ENCODE results near the gene ARHGAP26. TPM values are rescaled to one million over a fixed set of nuclear protein-coding genes. Genes with fewer than 3 reads are reported as not detected.

ARHGAP26 gene
- total and polyA plus RNA-seq, 5 donors from 2014 or later, result 2.8 to 40.5 (median 5.4) TPM

DNA sequence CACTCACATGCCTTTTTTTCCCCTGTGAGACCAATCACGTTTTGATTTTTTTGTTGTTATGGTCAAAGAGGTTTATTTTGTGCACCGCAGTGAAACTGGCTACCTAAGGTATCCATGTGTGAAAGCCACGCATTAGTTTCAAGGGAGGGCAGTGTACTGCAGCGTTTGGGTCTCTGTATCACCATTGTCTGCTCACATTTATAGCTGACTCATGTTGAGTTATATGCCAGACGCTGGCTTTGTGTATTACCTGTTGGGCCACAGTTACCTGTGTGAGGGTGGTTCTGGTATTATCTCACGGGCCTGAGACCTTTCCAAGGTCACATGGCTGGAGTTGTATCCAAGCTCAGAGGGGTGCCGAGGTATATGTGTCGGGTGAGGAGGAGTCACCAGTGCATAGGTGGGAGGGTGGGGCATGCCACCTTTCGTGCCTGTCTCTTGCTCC lies 75.8 kb downstream of the ARHGAP26 start:
- Histone ChIP-seq H3K36me3 (ENCODE audit: control insufficient read depth, insufficient read depth, low read length) (no peaks in the 10 kb centered on the region), H3K27me3 (ENCODE audit: control insufficient read depth, insufficient read depth, low read length) (no peaks in the 10 kb centered on the region), H3K4me1 (ENCODE audit: control insufficient read depth, insufficient read depth, low read length, poor library complexity, severe bottlenecking) (no peaks in the 10 kb centered on the region), H3K9me3 (ENCODE audit: control insufficient read depth in 2 of 2, low read length in 2 of 2) (no peaks in the 10 kb centered on the region), H3K4me3 (ENCODE audit: low read depth, low read length) (no peak overlapping the region), H3K27ac (ENCODE audit: insufficient read depth, low read length, poor library complexity, severe bottlenecking) (no peak overlapping the region)
- no peaks in the 10 kb centered on the region for H3K27me3 Mint-ChIP-seq
- peak overlapping the region in 1 of 3 donors; percentile 85 for H3K27ac Mint-ChIP-seq
- peaks cover 0 to 1% (median 0%) of the 10 kb centered on the region in 7 donors for H3K9me3 Mint-ChIP-seq
- ATAC-seq (ENCODE audit: low read depth in 2 of 2) (no peak), DNase-seq (no peak)
- H3K4me1 Mint-ChIP-seq, result peaks cover 0 to 33% (median 14%) of the 10 kb centered on the region in 4 donors
- no peaks in the 10 kb centered on the region for H3K36me3 Mint-ChIP-seq
- H3K4me3 Mint-ChIP-seq, result no peak overlapping the region

DNA sequence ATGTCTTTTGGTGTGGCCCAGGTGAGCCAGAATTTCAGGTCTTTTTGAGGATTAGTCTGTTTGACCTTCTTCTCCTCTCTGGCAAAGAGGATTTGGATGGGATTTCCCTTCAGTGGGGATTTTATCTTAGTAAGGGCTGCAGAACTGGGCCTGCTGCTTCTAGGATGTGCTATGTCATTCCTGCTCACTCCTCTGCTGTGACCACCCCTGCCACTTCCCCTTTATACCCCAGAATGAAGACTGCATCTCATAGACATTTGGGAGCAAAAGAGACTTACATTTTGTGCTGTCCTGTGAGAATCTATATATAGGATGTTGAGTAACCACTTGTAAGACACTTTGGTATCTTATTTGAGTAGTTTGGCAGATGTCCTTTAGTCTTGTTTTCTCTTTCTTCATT lies 76.2 kb downstream of the ARHGAP26 start:
- H3K9me3 Mint-ChIP-seq, result peaks cover 0 to 1% (median 0%) of the 10 kb centered on the region in 7 donors
- no peak for ATAC-seq (ENCODE audit: low read depth in 2 of 2)
- DNase-seq, result no peak
- H3K27me3 ChIP-seq (ENCODE audit: control insufficient read depth, insufficient read depth, low read length), result no peaks in the 10 kb centered on the region
- no peaks in the 10 kb centered on the region for H3K4me1 ChIP-seq (ENCODE audit: control insufficient read depth, insufficient read depth, low read length, poor library complexity, severe bottlenecking)
- H3K4me1 Mint-ChIP-seq, result peaks cover 0 to 33% (median 14%) of the 10 kb centered on the region in 4 donors
- H3K9me3 ChIP-seq (ENCODE audit: control insufficient read depth in 2 of 2, low read length in 2 of 2), result no peaks in the 10 kb centered on the region
- no peaks in the 10 kb centered on the region for H3K36me3 Mint-ChIP-seq
- H3K27me3 Mint-ChIP-seq, result no peaks in the 10 kb centered on the region
- no peak overlapping the region for H3K27ac ChIP-seq (ENCODE audit: insufficient read depth, low read length, poor library complexity, severe bottlenecking)
- H3K4me3 ChIP-seq (ENCODE audit: low read depth, low read length), result no peak overlapping the region
- H3K4me3 Mint-ChIP-seq, result no peak overlapping the region
- H3K27ac Mint-ChIP-seq, result peak overlapping the region in 2 of 3 donors; percentile 12 to 85
- H3K36me3 ChIP-seq (ENCODE audit: control insufficient read depth, insufficient read depth, low read length), result no peaks in the 10 kb centered on the region

DNA sequence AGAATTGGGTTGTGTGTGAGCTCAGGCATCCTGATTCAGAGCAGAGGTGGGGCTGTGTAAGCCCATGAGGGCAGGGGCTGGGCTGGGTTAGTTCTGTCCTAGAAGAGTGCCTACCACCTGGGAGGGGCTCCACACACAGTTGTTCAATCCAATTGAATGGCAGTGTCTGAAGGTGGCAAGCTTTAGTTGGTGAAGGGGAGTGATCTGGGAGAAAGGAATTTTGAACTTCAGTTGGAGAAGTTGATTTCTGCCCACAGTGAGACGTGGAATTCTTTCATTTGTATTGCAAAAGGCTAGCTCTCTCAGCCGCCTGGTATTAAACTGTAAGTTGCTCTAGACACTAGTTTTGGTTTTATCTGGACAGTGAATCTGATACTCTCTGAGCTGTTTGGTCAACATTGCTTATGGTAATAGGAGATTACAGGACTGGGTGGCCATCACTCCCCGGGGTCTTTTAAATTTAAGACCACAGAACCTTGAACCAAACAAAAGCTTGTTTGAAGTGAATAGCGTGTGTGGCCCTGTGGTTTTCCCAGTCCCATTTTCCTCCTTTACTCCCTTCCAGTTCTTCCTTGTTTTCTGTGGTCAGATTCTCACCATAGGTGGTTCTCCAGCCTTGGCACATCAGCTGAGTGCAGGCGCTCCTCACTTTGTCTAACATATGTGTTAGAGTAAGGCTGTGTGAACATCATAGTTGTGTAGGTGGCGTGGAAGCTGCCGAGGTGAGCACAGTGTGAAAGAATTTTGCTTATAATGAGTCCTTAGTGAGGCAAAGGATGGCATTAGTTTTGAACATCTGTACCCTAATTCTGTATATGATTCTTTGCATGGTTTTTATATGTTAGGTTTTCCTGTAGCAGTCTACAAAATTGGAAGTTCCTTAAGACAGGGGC lies 78.0 kb downstream of the ARHGAP26 start:
- Mint-ChIP-seq H3K9me3 (peaks cover 0 to 1% (median 0%) of the 10 kb centered on the region in 7 donors), H3K36me3 (no peaks in the 10 kb centered on the region), H3K4me1 (peaks cover 0 to 37% (median 14%) of the 10 kb centered on the region in 4 donors), H3K27ac (peak overlapping the region in 2 of 3 donors; percentile 36 to 86), H3K4me3 (no peak overlapping the region), H3K27me3 (no peaks in the 10 kb centered on the region)
- no peaks in the 10 kb centered on the region for H3K4me1 ChIP-seq (ENCODE audit: control insufficient read depth, insufficient read depth, low read length, poor library complexity, severe bottlenecking)
- ATAC-seq (ENCODE audit: low read depth in 2 of 2) (no peak), DNase-seq (no peak)
- H3K9me3 ChIP-seq (ENCODE audit: control insufficient read depth in 2 of 2, low read length in 2 of 2), result no peaks in the 10 kb centered on the region
- no peaks in the 10 kb centered on the region for H3K27me3 ChIP-seq (ENCODE audit: control insufficient read depth, insufficient read depth, low read length)
- no peak overlapping the region for H3K27ac ChIP-seq (ENCODE audit: insufficient read depth, low read length, poor library complexity, severe bottlenecking)
- no peak overlapping the region for H3K4me3 ChIP-seq (ENCODE audit: low read depth, low read length)
- H3K36me3 ChIP-seq (ENCODE audit: control insufficient read depth, insufficient read depth, low read length), result no peaks in the 10 kb centered on the region

DNA sequence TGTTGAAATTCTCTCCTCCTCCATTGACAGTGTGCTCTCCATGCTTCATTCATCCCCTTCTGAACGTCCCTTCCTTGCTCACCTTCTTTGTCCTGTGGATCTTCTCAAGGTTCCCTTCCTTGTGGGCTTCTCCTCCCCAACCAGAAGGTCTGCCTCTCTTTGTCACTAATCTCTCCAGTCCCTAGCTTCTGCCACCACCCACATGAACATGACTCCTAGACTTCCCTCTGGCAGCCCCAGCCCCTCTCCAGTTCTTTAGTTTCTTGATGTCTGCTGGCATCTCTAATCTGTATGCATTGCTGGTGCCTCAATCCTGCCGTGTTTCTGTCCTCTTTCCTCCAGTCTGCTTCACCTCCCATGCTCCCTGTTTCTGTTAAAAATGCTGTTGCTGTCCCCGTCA lies 79.3 kb downstream of the ARHGAP26 start:
- H3K36me3 Mint-ChIP-seq, result no peaks in the 10 kb centered on the region
- no peaks in the 10 kb centered on the region for H3K27me3 ChIP-seq (ENCODE audit: control insufficient read depth, insufficient read depth, low read length)
- H3K9me3 Mint-ChIP-seq, result peaks cover 0 to 1% (median 0%) of the 10 kb centered on the region in 7 donors
- no peaks in the 10 kb centered on the region for H3K9me3 ChIP-seq (ENCODE audit: control insufficient read depth in 2 of 2, low read length in 2 of 2)
- no peaks in the 10 kb centered on the region for H3K4me1 ChIP-seq (ENCODE audit: control insufficient read depth, insufficient read depth, low read length, poor library complexity, severe bottlenecking)
- H3K27ac Mint-ChIP-seq, result no peak overlapping the region
- ATAC-seq (ENCODE audit: low read depth in 2 of 2), result no peak
- no peaks in the 10 kb centered on the region for H3K36me3 ChIP-seq (ENCODE audit: control insufficient read depth, insufficient read depth, low read length)
- no peak overlapping the region for H3K4me3 Mint-ChIP-seq
- H3K4me1 Mint-ChIP-seq, result peaks cover 0 to 32% (median 13%) of the 10 kb centered on the region in 4 donors
- no peaks in the 10 kb centered on the region for H3K27me3 Mint-ChIP-seq
- H3K4me3 ChIP-seq (ENCODE audit: low read depth, low read length), result no peak overlapping the region
- DNase-seq, result no peak
- no peak overlapping the region for H3K27ac ChIP-seq (ENCODE audit: insufficient read depth, low read length, poor library complexity, severe bottlenecking)

DNA sequence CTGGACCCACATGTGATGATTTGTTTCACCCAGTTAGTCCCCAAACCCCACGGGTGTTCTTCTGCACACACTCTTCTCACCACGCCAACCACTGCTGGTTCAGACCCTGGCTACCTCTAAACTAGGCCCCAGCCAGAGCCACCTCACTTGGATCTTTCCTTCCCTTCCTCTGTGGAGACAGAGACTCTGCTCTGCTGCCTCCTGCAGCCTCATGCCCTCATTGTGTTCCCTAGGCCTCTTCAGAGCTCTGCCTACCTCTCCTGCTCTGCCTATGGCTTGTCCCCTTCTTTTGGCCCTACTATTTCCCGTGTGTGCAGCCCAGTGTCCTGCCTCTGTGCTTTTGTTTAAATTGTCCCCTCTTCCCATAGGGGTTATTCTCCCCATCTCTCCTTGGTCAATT lies 79.7 kb downstream of the ARHGAP26 start:
- no peaks in the 10 kb centered on the region for H3K36me3 Mint-ChIP-seq
- no peak overlapping the region for H3K27ac Mint-ChIP-seq
- no peaks in the 10 kb centered on the region for H3K36me3 ChIP-seq (ENCODE audit: control insufficient read depth, insufficient read depth, low read length)
- H3K27ac ChIP-seq (ENCODE audit: insufficient read depth, low read length, poor library complexity, severe bottlenecking), result no peak overlapping the region
- H3K4me3 ChIP-seq (ENCODE audit: low read depth, low read length), result no peak overlapping the region
- ATAC-seq (ENCODE audit: low read depth in 2 of 2) (no peak), DNase-seq (no peak)
- H3K27me3 ChIP-seq (ENCODE audit: control insufficient read depth, insufficient read depth, low read length), result no peaks in the 10 kb centered on the region
- peaks cover 0 to 28% (median 13%) of the 10 kb centered on the region in 4 donors for H3K4me1 Mint-ChIP-seq
- H3K4me1 ChIP-seq (ENCODE audit: control insufficient read depth, insufficient read depth, low read length, poor library complexity, severe bottlenecking), result no peaks in the 10 kb centered on the region
- no peak overlapping the region for H3K4me3 Mint-ChIP-seq
- H3K9me3 Mint-ChIP-seq, result peaks cover 0 to 1% (median 0%) of the 10 kb centered on the region in 7 donors
- no peaks in the 10 kb centered on the region for H3K27me3 Mint-ChIP-seq
- no peaks in the 10 kb centered on the region for H3K9me3 ChIP-seq (ENCODE audit: control insufficient read depth in 2 of 2, low read length in 2 of 2)

DNA sequence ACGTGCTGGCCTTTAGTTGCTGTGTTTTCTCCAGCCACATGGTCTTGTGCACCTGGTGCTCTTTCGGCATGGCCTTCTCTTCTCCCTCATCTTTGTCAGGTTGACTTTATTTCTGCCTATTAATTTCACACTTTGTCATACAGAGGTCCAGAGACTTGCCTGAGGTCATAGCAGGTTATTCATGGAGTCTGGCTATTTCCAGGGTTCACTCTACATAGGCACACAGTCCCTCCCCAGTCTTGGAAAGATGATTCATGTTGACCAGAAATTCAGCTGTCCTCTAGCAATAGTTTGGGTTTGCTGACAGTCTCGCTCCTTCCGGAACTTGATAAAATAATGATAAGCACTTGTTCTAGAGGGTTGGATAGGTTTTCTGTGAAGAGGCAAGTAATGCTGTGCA lies 81.6 kb downstream of the ARHGAP26 start:
- Histone ChIP-seq H3K4me3 (ENCODE audit: low read depth, low read length) (no peak overlapping the region), H3K27me3 (ENCODE audit: control insufficient read depth, insufficient read depth, low read length) (no peaks in the 10 kb centered on the region), H3K4me1 (ENCODE audit: control insufficient read depth, insufficient read depth, low read length, poor library complexity, severe bottlenecking) (no peaks in the 10 kb centered on the region), H3K9me3 (ENCODE audit: control insufficient read depth in 2 of 2, low read length in 2 of 2) (no peaks in the 10 kb centered on the region), H3K36me3 (ENCODE audit: control insufficient read depth, insufficient read depth, low read length) (no peaks in the 10 kb centered on the region), H3K27ac (ENCODE audit: insufficient read depth, low read length, poor library complexity, severe bottlenecking) (no peak overlapping the region)
- no peaks in the 10 kb centered on the region for H3K36me3 Mint-ChIP-seq
- no peaks in the 10 kb centered on the region for H3K27me3 Mint-ChIP-seq
- ATAC-seq (ENCODE audit: low read depth in 2 of 2), result no peak
- DNase-seq, result no peak
- peaks cover 0 to 1% (median 0%) of the 10 kb centered on the region in 7 donors for H3K9me3 Mint-ChIP-seq
- H3K27ac Mint-ChIP-seq, result no peak overlapping the region
- H3K4me1 Mint-ChIP-seq, result peaks cover 0 to 14% (median 12%) of the 10 kb centered on the region in 4 donors
- H3K4me3 Mint-ChIP-seq, result no peak overlapping the region

DNA sequence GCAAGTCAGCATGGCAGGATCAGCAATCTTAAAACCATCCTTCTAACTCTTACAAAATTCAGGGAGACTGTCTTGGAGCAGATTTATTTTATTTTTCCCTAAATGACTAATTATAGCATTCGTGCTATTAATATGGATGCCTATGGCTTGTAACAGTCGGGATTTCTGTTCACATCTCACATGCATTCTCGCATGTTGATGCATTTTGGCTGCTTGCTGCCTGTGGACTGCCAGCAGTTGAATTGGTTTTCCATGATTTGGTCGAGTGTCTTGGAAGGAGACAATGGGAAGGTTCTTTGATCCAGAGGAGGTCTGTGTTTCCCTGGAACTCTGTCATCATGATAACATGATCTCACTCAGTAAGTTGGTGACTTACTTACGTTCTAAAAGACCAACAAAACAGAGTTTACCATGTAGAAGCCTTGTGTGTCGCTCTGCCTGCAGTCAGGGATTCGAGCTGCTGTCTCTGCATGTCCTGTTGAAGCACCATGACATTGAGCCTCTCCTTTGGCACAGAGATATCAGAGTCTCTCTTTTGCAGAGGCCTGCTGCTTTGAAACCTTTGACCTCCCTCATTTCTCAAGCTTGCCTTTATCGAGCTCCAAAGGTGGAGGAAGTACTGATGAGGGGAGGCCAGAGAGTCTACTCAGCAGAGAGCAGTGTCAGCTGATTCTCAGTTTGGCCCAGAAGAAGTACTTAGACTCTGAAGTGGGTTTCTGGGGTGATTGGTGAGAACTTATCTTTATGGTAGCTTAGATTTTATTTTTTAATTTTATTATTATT lies 82.4 kb downstream of the ARHGAP26 start:
- Mint-ChIP-seq H3K4me1 (peaks cover 0 to 15% (median 11%) of the 10 kb centered on the region in 4 donors), H3K9me3 (peaks cover 0 to 1% (median 0%) of the 10 kb centered on the region in 7 donors), H3K36me3 (no peaks in the 10 kb centered on the region), H3K4me3 (no peak overlapping the region), H3K27ac (no peak overlapping the region), H3K27me3 (no peaks in the 10 kb centered on the region)
- DNase-seq, result no peak
- H3K4me1 ChIP-seq (ENCODE audit: control insufficient read depth, insufficient read depth, low read length, poor library complexity, severe bottlenecking), result no peaks in the 10 kb centered on the region
- no peaks in the 10 kb centered on the region for H3K36me3 ChIP-seq (ENCODE audit: control insufficient read depth, insufficient read depth, low read length)
- H3K9me3 ChIP-seq (ENCODE audit: control insufficient read depth in 2 of 2, low read length in 2 of 2), result no peaks in the 10 kb centered on the region
- no peak for ATAC-seq (ENCODE audit: low read depth in 2 of 2)
- H3K27me3 ChIP-seq (ENCODE audit: control insufficient read depth, insufficient read depth, low read length), result no peaks in the 10 kb centered on the region
- H3K27ac ChIP-seq (ENCODE audit: insufficient read depth, low read length, poor library complexity, severe bottlenecking), result no peak overlapping the region
- H3K4me3 ChIP-seq (ENCODE audit: low read depth, low read length), result no peak overlapping the region
